A549 (cell line): ENCODE measurements around the gene MRPL23. TPM values are rescaled to one million over a fixed set of nuclear protein-coding genes. Genes with fewer than 3 reads are reported as not detected.

Source experiments
- ATAC-seq, 2 experiments: fragments of 200-7000 bp in 1 of 2; fragments of >200 bp in 1 of 2; cut with Nextera tagmentation in 1 of 2; cut with Tn5 transposase in 1 of 2; 3 replicates each; pipeline versions ENCODE4 v1.8.0 to v1.9.1; 2018 to 2020; ENCODE audit warnings: mild to moderate bottlenecking in 1 of 2, moderate library complexity in 1 of 2
- CTCF ChIA-PET: fragments of 300-600 bp; sonication (Branson Sonifier 250); formaldehyde crosslinking; extraction: SDS; loops from one replicate; lab custom pipeline; 2021; ENCODE audit warnings: antibody characterized with exemption, inconsistent platforms; lab: Yijun Ruan, JAX
- POLR2A ChIA-PET: fragments of 350-600 bp; formaldehyde crosslinking; extraction: SDS; loops from one replicate; lab custom pipeline; 2021; ENCODE audit warnings: antibody characterized with exemption, inconsistent platforms; lab: Yijun Ruan, JAX
- DNase-seq, 2 experiments: peaks; one replicate each; pipeline versions ENCODE4 v3.0.0 to v3.0.0-alpha.2; 2011 to 2016; ENCODE audit warnings: low read depth in 1 of 2, low spot score in 1 of 2
- FAIRE-seq: peaks from 2 replicates; lab custom pipeline; 2011; peaks lifted over from hg19 to GRCh38; lab: Jason Lieb, UNC
- H3K27ac ChIP-seq, 2 experiments: fragments of >200 bp; sonication (Bioruptor Twin); formaldehyde crosslinking; 3 replicates each; pipeline ENCODE4 v1.5.1; 2016 to 2017
- H3K4me1 ChIP-seq: fragments of >200 bp; sonication (Bioruptor Twin); formaldehyde crosslinking; 3 replicates; pipeline ENCODE4 v1.6.1; 2016
- H3K4me2 ChIP-seq: fragments of >200 bp; sonication (Bioruptor Twin); formaldehyde crosslinking; 3 replicates; pipeline ENCODE4 v1.6.1; 2016
- H3K4me3 ChIP-seq: fragments of >200 bp; sonication (Bioruptor Twin); formaldehyde crosslinking; 3 replicates; pipeline ENCODE4 v1.5.1; 2016
- H3K9me3 ChIP-seq: fragments of >200 bp; sonication (Bioruptor Twin); formaldehyde crosslinking; 3 replicates; pipeline ENCODE4 v1.6.1; 2016
- CBX2 ChIP-seq: fragments of 200-600 bp; sonication (generic); IDR thresholded peaks from 2 replicates; pipeline ENCODE4 v1.6.1; 2016; ENCODE audit warnings: low read depth, mild to moderate bottlenecking, borderline replicate concordance
- CBX8 ChIP-seq: fragments of 200-600 bp; sonication (generic); IDR thresholded peaks from 2 replicates; pipeline ENCODE4 v1.6.1; 2016
- CTCF ChIP-seq: fragments of >200 bp; sonication (Bioruptor Twin); formaldehyde crosslinking; IDR thresholded peaks from 3 replicates; pipeline ENCODE4 v1.5.1; 2016
- EHMT2 ChIP-seq: fragments of 200-600 bp; sonication (generic); IDR thresholded peaks from 2 replicates; pipeline ENCODE4 v1.6.1; 2016; ENCODE audit warnings: antibody characterized with exemption, low read depth, mild to moderate bottlenecking, moderate library complexity
- ELK1 ChIP-seq: fragments of 150-350 bp; IDR thresholded peaks from 2 replicates; pipeline ENCODE4 v1.6.1; 2014; ENCODE audit warnings: low read depth, mild to moderate bottlenecking, low read length
- FOSL2 ChIP-seq, 2 experiments: fragments of 450-650 bp in 1 of 2; fragments of >200 bp in 1 of 2; sonication (Bioruptor Twin) in 1 of 2; formaldehyde crosslinking; IDR thresholded peaks; 2 replicates each; pipeline versions ENCODE4 v1.5.0 to v1.6.1; 2016 to 2020; ENCODE audit warnings: mild to moderate bottlenecking in 1 of 2, moderate library complexity in 1 of 2
- HEYL ChIP-seq: fragments of 250-450 bp; sonication (Bioruptor Pico); IDR thresholded peaks from 2 replicates; pipeline ENCODE4 v1.8.0; 2021; ENCODE audit warnings: mild to moderate bottlenecking, moderate library complexity
- HMGXB4 ChIP-seq: fragments of 250-450 bp; sonication (Bioruptor Pico); IDR thresholded peaks from 2 replicates; pipeline ENCODE4 v1.5.0; 2021; ENCODE audit warnings: mild to moderate bottlenecking, moderate library complexity, borderline replicate concordance
- KDM5A ChIP-seq: fragments of 200-600 bp; sonication (generic); IDR thresholded peaks from 2 replicates; pipeline ENCODE4 v1.6.1; 2016; ENCODE audit warnings: antibody characterized with exemption, mild to moderate bottlenecking
- MAZ ChIP-seq: fragments of 150-350 bp; IDR thresholded peaks from 2 replicates; pipeline ENCODE4 v1.6.1; 2014; ENCODE audit warnings: antibody characterized with exemption, low read depth, low read length, borderline replicate concordance
- PBX3 ChIP-seq: IDR thresholded peaks from 2 replicates; pipeline ENCODE4 v1.6.1; 2012
- PHF8 ChIP-seq: fragments of 200-600 bp; sonication (generic); IDR thresholded peaks from 2 replicates; pipeline ENCODE4 v1.6.1; 2016; ENCODE audit warnings: low read depth, mild to moderate bottlenecking, antibody characterized with exemption, moderate library complexity, borderline replicate concordance
- POLR2AphosphoS2 ChIP-seq: conservative IDR thresholded peaks from 2 replicates; pipeline ENCODE4 v1.6.1; 2012; ENCODE audit warnings: low read length, improper control_type of control experiment, inconsistent platforms
- RARB ChIP-seq: fragments of 250-450 bp; sonication (Bioruptor Pico); IDR thresholded peaks from 2 replicates; pipeline ENCODE4 v1.8.0; 2021; ENCODE audit warnings: mild to moderate bottlenecking, moderate library complexity
- REST ChIP-seq: fragments of 200-600 bp; sonication (generic); IDR thresholded peaks from 2 replicates; pipeline ENCODE4 v1.6.1; 2016; ENCODE audit warnings: antibody characterized with exemption, mild to moderate bottlenecking, moderate library complexity
- RFX5 ChIP-seq: fragments of 450-650 bp; IDR thresholded peaks from 2 replicates; pipeline ENCODE4 v1.7.1; 2014; ENCODE audit warnings: antibody characterized with exemption, mild to moderate bottlenecking, moderate library complexity
- SMC3 ChIP-seq: fragments of >200 bp; sonication (Bioruptor Twin); formaldehyde crosslinking; IDR thresholded peaks from 3 replicates; pipeline ENCODE4 v1.6.1; 2018; ENCODE audit warnings: inconsistent platforms
- SREBF2 ChIP-seq: fragments of 450-650 bp; IDR thresholded peaks from 2 replicates; pipeline ENCODE4 v1.6.1; 2014; ENCODE audit warnings: mild to moderate bottlenecking, moderate library complexity
- USF2 ChIP-seq: fragments of 450-650 bp; IDR thresholded peaks from 2 replicates; pipeline ENCODE4 v1.6.1; 2014; ENCODE audit warnings: antibody characterized with exemption
- WGBS: methylation state at CpG from one replicate; pipeline ENCODE4 v1.1.6; 2017; ENCODE audit errors: missing lambda C conversion rate; 5-methylcytosine and 5-hydroxymethylcytosine counted together
- polyA plus RNA-seq, 4 experiments: library from polyadenylated mRNA; depleted of rRNA in 3 of 4; stranded (reverse); fragments of >200 nt; fragmentation: RNase III in 1 of 4; extraction: RNeasy Plus Mini Kit Qiagen cat#74134 plus additional on column Dnase treatment in 1 of 4; gene quantifications; 2 replicates in 3 of 4; 3 replicates in 1 of 4; pipeline ENCODE4 v1.2.3, GENCODE V29; 2011 to 2017

The MRPL23 gene
- polyA plus RNA-seq, 2 of the 4 experiments (the other 2 are of a cell fraction) = 77.7 to 160 TPM

- POLR2A ChIA-PET = no interaction called here
- Histone ChIP-seq H3K4me1 (no peaks in the 10 kb centered on the region), H3K9me3 (no peaks in the 10 kb centered on the region), H3K4me2 (no peak overlapping the region), H3K27ac (no peak overlapping the region), H3K4me3 (no peak overlapping the region)
- FAIRE-seq (no peak), DNase-seq (no peak), ATAC-seq (peak in 1 of 2 experiments; percentile 53; a peak in 3 of 6 replicates)
- no peak for TF ChIP-seq HMGXB4 (CRISPR knock-in tag)
- TF ChIP-seq REST = no peak
- TF ChIP-seq MAZ = no peak
- no peak for TF ChIP-seq PHF8
- CTCF ChIA-PET = interaction anchor here (0.6 to 4.8 kb wide), 36 partner anchors 13 to 427 kb away, joined by 3 to 57 read pairs (median 6); partner anchors contain the start of genes MRPL23 and SYT8
- no CpG with 5 or more reads among the region's 42 CpGs for WGBS
Measured at GRCh38 chr11:2002042-2002776, 55.1 kb downstream of the MRPL23 start.

GRCh38 chr11:2002807-2003206 is 55.7 kb downstream of the MRPL23 start:
- WGBS = no CpG with 5 or more reads among the region's 19 CpGs
- FAIRE-seq (no peak), ATAC-seq (peak; percentile 49 to 72; a peak in 4 of 6 replicates), DNase-seq (no peak)
- H3K4me1 ChIP-seq = no peaks in the 10 kb centered on the region
- no peak overlapping the region for H3K4me3 ChIP-seq
- CTCF ChIA-PET = interaction anchor here (0.7 to 4.8 kb wide), 19 partner anchors 14 to 363 kb away, joined by 3 to 57 read pairs (median 7); partner anchors contain the start of gene SYT8
- no peak overlapping the region for H3K27ac ChIP-seq
- no peak overlapping the region for H3K4me2 ChIP-seq
- no peaks in the 10 kb centered on the region for H3K9me3 ChIP-seq
- POLR2A ChIA-PET = no interaction called here
- TF ChIP-seq FOSL2 (IDR thresholded peaks at IDR 0.05) (no peak), FOSL2 (CRISPR knock-in tag; IDR thresholded peaks at IDR 0.05) (no peak), HEYL (CRISPR knock-in tag) (no peak), CBX8 (no peak), RARB (no peak), EHMT2 (no peak), RFX5 (no peak), CBX2 (no peak), ELK1 (no peak), CTCF (no peak), REST (no peak), PHF8 (no peak), SMC3 (no peak), POLR2AphosphoS2 (no peak), KDM5A (no peak), SREBF2 (no peak), PBX3 (no peak), USF2 (no peak)
